GM18951 (cell line): ENCODE measurements around the gene CYB5A.

Experiments
- POLR2A ChIP-seq: IDR thresholded peaks from 4 replicates; pipeline ENCODE4 v1.6.1; 2011; ENCODE audit warnings: mild to moderate bottlenecking; ENCODE audit not compliant: insufficient read length, insufficient read depth; ENCODE audit errors: extremely low read depth
- in situ Hi-C: fragments of 300-500 bp; cut with MboI; formaldehyde crosslinking; loops from one replicate; pipeline ENCODE4 v1.12.0; 2022; ENCODE audit warnings: low sequenced_read_pairs, mixed read lengths, inconsistent platforms; ENCODE audit not compliant: unreplicated experiment

CYB5A gene

GRCh38 chr18:74216661-74217110 lies 75.1 kb downstream of the CYB5A start:
- TF ChIP-seq POLR2A: no peak

GRCh38 chr18:74215863-74216262 lies 75.9 kb downstream of the CYB5A start:
- in situ Hi-C loops: no loop called here
- no peak for TF ChIP-seq POLR2A

More at GRCh38 chr18:74216661-74217110, 75.1 kb downstream of the CYB5A start:
- in situ Hi-C loops: no loop called here

- no peak for TF ChIP-seq POLR2A
- in situ Hi-C loops: no loop called here
Measured at GRCh38 chr18:74213429-74213828, 78.3 kb downstream of the CYB5A start.

- TF ChIP-seq POLR2A: no peak
- in situ Hi-C loops: no loop called here
Measured at GRCh38 chr18:74204526-74205152, 87.1 kb downstream of the CYB5A start.

- no peak for TF ChIP-seq POLR2A
- in situ Hi-C loops: no loop called here
Measured at GRCh38 chr18:74203811-74204210, 88.0 kb downstream of the CYB5A start.
